HG02943 (cell line): Measurements from ENCODE around the gene TRAK2.
"Not testable (repeated sequence)": the region's sequence is repeated elsewhere in the genome, so short reads cannot be mapped to it uniquely, and the experiment has no call there.

Source experiments
- ATAC-seq: cut with Tn5 transposase; IDR thresholded peaks from one replicate; pipeline ENCODE4 v1.9.1; 2021; ENCODE audit warnings: mild to moderate bottlenecking, low read depth, moderate library complexity; ENCODE audit not compliant: unreplicated experiment

Gene TRAK2, protein sequence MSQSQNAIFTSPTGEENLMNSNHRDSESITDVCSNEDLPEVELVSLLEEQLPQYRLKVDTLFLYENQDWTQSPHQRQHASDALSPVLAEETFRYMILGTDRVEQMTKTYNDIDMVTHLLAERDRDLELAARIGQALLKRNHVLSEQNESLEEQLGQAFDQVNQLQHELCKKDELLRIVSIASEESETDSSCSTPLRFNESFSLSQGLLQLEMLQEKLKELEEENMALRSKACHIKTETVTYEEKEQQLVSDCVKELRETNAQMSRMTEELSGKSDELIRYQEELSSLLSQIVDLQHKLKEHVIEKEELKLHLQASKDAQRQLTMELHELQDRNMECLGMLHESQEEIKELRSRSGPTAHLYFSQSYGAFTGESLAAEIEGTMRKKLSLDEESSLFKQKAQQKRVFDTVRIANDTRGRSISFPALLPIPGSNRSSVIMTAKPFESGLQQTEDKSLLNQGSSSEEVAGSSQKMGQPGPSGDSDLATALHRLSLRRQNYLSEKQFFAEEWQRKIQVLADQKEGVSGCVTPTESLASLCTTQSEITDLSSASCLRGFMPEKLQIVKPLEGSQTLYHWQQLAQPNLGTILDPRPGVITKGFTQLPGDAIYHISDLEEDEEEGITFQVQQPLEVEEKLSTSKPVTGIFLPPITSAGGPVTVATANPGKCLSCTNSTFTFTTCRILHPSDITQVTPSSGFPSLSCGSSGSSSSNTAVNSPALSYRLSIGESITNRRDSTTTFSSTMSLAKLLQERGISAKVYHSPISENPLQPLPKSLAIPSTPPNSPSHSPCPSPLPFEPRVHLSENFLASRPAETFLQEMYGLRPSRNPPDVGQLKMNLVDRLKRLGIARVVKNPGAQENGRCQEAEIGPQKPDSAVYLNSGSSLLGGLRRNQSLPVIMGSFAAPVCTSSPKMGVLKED

DNA sequence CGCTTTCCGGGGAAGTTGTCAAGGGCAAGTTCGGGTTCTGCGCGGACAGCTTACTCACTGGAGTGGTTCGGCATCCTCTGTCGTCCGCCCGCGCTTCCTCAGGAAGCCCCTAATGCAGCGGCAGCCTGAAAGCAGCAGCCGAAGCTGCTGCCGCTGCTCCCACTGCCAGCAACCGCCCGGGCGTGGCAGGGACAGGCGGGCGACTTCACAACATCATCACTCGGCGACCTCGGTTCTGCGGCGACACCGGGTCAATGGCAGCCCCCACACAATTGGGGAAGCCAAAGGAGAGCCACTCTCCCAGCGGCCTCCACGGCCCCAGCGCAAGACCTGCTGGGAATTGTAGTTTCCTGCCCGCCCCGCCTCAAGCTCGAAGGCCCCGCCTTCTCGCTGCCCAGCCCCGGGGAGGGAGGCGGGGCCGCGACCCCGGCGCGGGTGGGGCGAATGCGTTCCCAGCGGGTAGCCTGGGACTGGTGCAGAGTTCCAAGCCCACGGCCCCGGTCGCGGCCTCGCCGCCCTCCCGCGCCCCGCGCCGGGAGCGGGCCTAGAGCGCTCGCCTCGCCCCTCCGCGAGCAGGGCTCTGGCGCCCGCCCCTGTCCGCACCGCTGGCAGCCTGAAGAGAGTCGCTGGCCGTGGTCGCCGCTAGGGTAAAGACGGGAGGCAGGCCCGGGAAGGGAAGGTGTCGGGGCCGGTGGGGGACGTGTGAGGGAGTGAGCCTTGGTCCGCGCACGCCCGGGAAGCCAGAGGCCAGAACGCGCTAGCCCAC lies at the start of gene TRAK2, which contains the start of gene STRADB:
Gene TRAK2 (minus strand): TSS at position 167 of the 766 bp plus-strand sequence. CDS start 30,951 bp downstream, outside the sequence.
Gene STRADB (plus strand): TSS at position 449 of the 766 bp plus-strand sequence. CDS start 3,101 bp downstream, outside the sequence.
- peak; percentile 89 for ATAC-seq

DNA sequence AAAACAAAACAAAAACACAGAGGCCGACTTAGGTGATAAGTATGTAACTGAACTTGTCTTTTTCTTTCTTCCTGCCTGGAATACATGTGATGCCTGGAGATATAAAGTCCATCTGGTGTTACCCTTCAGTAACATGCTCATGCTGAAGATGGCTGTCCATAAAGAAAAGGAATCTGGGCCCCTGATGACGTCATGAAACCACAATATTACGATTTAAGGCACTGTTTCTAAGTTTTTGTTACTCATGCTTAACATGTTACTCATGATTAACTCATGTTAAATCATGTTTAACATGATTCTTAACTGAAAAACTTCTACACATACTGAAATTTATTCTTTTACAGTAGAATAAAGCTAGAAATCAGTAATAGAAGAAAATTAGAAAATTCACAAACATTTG lies 49.3 kb upstream of the TRAK2 start:
- no peak for ATAC-seq

DNA sequence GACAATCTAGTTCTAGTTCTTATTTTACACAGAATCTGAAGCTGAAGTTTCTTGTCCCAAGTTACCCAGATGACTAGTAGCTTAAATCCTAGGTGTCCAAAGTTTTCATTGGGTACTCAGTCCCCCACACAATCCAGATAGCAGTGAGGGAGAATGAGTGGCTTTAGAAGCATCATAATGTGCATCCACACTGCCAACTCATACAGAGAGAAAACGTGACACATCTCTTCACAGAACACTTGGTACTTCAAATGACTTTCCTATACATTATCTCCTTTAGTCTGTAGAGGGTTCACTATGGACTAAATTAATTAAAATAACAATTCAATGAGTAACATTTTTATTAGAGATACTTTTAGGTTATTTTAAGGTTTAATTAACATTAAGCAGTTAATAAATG lies 45.5 kb upstream of the TRAK2 start:
- no peak for ATAC-seq

DNA sequence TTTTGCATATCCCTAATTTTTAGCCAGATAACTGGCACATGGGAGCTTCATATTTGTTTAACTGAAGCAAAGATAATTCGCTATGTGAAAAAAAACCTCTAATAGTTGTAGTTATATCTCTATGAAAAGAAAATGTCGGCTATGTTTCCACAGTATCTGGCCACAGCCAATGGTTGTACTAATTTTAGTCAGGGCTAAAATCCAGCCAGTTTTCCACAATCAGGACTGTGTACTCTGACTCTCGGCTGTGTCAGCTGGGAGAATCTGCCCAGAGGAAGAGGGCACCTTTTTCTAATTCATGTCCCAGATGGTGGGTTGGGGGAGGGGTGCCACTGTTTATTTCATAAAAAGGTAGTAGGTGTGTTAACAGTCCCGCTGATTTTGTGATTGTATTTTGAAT lies 39.0 kb upstream of the TRAK2 start:
- ATAC-seq = no peak

DNA sequence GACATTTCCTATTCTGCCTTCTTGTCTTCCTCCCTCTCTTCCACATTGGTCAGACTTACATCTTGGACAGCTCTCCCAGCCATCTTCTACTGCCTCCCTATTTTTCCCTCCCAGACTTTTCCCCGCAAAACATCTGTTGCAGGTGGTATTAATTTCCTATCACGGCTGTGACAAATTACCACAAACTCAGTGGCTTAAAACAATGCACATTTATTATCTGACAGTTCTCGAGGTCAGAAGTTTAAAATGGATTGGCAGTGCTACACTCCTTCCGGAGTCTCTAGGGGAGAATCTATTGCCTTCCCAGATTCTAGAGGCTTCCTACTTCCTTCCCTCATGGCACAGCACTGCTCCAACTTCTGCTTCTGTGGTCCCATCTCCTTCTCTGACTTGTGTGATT lies 33.5 kb upstream of the TRAK2 start:
- ATAC-seq = no peak

DNA sequence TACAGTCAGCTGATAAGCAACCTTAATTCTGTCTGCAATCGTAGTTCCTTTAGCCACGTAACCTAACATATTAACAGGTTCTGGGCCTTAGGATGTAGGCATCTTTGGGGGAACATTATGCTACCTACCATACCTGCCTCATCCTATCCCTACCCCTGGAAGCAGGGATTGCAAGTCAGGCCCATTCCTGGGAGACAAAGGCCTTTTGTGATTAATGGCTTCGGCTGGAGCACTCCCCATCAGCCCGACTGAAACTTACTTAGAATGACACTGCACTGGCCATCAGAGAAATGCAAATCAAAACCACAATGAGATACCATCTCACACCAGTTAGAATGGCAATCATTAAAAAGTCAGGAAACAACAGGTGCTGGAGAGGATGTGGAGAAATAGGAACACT lies 32.5 kb upstream of the TRAK2 start:
- not testable (repeated sequence) for ATAC-seq

DNA sequence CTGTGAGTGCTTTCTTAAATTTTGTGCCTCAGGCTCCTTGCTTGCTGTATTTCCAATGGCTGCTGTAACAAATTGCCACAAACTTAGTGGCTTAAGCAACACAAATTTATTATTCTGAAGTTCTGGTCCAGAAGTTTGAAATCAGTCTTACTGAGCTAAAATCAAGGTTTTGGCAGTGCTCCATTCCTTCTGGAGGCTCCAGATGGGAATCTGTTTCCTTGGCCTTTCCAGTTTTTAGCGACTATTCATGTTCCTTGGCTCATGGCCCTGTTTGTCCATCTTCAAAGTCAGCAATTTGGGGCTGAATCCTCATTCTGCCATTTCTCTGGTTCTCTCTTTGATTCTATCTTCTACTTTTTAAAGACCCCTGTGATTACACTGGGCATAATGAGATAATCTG lies 32.1 kb upstream of the TRAK2 start:
- ATAC-seq = no peak

DNA sequence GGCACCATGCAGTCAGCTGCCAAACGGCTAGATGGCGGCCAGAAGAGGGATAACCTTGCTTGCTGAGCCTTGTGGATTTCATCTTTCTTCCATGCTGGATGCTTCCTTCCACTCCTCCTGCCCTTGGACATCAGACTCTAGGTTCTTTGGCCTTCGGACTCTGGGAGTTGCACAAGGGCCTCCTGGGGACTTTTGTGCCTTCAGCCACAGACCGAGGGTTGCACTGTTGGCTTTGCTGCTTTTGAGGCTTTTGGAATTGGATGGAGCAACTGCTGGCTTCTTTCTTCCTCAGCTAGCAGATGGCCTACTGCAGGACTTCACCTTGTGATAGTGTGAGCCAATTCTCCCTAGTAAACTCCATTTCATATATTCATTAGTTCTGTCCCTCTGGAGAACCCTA lies 31.3 kb upstream of the TRAK2 start:
- ATAC-seq = no peak

DNA sequence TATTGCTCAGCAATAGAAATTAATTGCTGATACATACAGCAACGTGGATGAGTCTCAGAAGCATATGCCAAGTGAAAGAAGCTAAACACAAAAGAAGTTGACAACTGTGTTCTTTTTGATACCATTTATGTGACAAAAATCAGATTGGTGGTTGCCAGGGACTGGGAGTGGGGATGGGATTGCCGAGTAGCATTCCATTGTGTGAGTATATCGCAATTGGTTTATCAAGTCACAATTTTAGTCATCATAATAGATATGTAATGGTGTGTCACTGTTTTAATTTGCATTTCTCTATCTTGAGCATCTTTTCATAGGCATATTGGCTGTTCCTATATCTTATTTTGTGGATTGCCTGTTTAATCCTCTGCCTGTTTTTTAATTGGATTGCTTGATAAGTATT lies 21.2 kb upstream of the TRAK2 start:
- no peak for ATAC-seq

DNA sequence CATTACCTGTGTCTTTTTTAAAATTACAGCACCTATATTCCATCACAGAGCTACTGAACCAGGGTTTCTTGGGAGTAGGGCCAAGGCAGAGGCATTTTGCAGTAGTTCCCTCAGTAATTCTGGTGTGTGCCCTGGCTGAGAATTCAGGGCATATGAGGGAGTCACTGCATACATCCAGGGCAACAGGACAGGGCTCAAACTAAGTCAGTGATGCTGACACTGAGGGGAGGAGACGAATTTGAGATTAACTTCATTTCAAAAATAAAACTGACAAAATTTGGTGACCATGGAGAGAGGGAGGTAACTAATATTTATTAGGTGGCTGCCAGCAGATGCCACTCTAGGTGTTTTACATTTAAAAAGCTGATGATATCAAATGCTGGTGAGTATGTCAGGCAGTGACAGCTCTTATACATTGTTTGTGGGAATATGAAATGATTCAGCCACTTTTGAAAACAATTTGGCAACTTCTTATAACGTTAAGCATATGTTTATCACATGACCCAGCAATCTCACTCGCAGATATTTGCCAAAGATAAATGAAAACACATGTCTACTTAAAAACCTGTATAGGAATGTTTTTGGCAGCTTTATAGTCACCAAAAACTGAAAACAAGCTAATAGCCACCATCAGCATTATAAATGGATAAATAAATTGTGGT lies 20.6 kb upstream of the TRAK2 start:
- ATAC-seq = no peak

DNA sequence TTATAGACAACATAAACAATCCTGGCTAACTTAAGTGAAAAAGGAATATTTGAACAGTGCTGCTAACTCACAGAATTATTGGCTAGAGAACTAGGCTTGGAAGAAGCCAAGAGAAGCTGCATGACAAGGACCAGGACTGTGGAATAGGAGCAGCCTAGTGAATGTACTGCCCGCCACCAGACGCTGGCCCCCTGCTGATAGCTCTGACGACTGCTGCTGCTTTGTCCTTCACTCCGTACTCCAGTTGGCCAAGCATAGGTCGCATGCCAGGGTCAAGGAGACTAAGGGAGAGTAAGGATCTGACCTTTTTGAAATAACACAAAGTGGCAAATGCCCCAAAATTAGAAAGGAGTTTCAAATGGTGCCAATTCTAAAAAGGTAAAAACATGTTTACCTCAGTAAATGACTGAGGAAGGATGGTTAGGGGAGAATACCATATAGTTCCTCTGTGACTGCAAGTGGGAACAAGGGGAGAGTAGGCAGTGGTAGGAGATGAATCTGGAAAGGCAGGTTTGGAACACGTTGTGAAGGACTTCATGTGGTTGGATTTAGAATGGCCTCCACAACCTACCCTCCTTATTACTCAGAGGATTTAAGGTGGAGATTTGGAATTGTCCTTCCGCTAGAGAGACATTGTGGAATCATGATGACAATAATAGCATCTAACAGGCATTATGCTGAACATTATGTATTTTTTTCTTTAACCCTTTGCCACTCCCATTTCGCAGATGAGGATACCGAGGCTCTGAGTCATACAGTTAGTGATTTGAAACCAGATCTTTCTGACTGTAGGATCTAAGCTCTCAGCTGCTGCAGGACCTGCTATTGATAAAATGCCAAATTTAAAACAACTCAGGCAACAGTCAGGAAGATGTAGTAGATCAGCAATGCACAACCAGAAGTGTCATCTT lies 19.8 kb upstream of the TRAK2 start:
- no peak for ATAC-seq

DNA sequence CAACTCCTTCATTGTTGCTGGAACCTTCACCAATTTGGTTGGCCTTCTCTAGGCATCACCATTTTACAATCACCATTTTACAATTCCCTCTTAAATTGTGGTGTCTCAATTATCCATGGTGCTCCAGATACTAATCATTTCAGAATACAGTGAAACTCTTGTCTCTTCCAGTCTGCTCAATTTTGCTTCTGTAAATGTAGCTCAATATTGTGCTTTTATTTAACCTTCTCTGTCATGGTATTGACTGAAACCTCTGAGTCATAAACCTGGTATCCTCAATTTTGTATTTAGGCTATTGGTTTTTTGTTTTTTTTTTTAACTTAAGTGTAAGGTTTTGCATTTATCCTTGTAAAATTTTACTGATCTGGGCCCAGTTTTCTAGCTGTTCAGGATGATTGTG lies 16.4 kb upstream of the TRAK2 start:
- ATAC-seq = no peak

DNA sequence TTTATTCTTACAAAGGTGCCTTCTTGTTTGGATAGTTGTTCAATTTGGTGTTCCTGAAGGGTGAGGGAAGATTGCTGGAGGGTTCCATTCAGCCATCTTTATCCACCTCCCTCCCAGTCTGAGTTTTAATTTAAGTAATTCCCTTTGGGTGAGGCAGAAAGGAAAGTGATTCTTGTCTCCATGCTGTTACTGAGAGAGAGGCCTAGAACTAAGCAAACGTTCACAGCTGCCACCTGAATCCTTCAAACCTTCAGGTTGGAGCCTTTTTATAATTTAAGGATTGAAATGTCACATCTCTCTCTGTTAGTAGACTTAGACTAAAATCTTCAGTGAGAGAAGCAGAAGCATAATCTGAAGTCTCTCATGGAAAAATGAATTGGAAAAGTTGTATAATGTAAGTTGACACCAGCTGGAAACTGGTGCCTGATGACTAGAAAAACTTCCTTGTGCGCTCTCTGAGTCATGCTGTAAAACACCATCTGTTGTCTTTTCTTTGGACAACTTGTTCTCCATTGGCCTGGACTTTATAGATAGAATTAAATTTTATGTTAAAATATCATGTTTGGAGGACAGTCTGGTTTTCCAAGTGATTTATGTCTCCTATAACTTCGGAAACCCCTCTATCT lies 14.9 kb upstream of the TRAK2 start:
- ATAC-seq = no peak

DNA sequence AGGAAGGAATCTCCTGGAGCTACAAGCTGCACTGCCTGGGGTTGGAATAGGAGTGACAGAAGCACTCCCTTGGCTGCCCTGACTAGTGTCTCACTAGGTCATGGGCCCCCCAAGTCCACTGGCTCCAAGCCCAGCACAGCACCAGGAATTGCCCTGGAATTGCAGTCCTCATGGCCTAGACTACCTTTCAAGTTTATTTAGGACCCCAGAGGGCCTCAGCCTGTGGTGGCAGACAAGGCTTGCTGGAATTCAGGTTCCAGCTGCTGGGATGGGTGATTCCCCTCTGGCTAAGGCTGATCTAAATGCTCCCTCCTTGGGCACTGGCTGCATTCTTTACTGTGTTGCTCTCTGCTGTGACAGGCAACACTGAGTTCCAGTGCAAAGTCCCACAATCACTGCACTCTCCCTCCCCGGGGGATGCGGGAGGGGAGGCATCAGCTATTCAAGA lies 14.3 kb upstream of the TRAK2 start:
- no peak for ATAC-seq

DNA sequence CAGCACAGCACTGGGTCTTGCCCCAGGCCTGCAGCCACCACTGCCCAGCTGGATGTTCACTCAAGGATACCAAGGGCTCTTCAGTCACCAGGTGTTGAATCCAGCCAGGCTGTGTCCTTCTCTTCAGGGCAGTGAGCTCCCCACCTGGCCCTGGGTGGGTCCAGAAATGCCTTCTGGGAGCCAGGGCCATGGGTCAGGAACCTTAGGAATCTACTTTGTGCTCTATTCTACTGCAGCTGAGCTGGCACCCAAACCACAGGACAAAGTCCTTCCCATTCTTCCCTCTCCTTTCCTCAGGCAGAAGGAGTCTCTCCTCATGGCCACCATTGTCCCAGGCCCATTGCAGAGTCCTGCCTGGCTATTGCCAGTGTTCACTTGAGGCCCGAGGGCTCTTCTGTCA lies 13.3 kb upstream of the TRAK2 start:
- no peak for ATAC-seq

DNA sequence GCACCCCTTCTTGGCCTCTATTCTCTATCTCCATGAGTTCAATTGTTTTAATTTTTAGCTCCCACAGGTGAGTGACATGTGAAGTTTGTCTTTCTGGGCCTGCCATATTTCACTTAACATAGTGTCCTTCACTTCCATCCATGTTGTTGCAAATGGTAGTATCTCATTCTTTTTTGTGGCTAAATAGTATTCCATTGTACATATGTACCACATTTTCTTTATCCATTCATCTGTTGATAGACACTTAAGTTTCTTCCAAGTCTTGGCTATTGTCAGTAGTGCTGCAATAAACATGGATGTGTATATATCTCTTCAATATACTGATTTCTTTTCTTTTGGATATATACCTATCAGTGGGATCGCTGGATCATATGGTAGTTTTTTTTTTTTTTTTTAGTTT lies 9.3 kb upstream of the TRAK2 start:
- no peak for ATAC-seq

DNA sequence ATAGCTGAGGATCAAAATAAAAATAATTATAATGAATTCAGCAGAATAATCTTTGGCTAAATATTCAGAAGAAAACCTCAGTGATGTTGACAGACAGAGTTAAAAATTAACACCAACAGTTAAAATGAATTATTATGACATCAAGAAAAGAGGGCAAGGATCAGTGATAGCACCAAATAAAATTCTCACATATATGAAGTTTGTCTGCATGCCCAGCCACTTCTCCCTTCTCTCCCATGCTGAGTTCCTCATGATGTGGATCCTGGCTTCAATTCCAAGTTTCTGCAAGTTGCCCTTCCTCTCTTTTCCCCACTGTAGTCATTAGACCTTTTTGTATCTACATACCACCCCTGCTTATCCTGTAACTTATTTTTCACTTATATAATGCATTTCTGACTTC lies 7.1 kb upstream of the TRAK2 start:
- ATAC-seq = no peak

DNA sequence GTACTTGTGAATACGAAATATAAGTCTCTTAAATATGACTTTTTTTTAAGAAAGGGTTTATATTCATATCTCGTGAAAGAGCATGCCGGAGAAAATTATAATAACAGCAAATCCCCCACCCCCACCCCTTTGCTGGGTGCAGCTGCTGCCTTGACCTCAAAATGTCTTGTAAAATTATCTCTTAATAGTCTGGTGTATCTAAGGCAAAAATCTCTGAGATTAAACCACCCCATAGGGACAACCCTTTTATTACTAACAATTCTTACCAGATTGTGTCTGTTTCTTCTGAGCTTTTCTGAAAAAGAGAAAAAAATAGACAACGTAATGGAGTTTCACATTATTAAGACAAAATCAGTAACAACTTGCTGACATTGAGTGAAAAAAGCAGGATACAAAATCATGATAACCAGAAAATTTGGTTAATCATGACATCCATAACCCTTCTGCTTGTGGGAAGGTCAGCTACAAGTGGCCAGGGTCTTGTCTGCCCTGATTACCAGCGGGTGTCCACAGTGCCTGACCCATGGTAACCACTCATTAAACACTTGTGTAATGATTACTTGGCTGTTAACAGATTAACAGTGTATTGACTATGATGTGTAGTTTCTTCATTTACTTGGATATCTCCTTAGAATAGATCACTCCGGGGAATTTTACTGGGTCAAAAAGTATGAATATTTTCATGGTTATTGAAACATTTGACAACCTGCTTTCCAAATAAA lies 1.8 kb upstream of the TRAK2 start:
- no peak for ATAC-seq
